MCF 10A (cell line): ENCODE results near the gene HSD3B1. TPM values are rescaled to one million over a fixed set of nuclear protein-coding genes. Genes with fewer than 3 reads are reported as not detected.

Experiments
- Bru-seq: library from RNA; stranded (reverse); fragments of 400-500 nt; gene quantifications from one replicate; lab custom pipeline; 2021; lab: Mats Ljungman, UMichigan
- BruChase-seq, 2 experiments: library from RNA; stranded (reverse); fragments of 400-500 nt; gene quantifications; one replicate each; lab custom pipeline; 2021; lab: Mats Ljungman, UMichigan
- BruUV-seq: library from RNA; stranded (reverse); fragments of 400-500 nt; replicated peaks from 2 replicates; lab custom pipeline; 2021; lab: Mats Ljungman, UMichigan
- CTCF ChIA-PET: fragments of 300-600 bp; sonication (Branson Sonifier 250); formaldehyde crosslinking; extraction: SDS; loops from one replicate; lab custom pipeline; 2021; ENCODE audit warnings: antibody characterized with exemption, inconsistent platforms; lab: Yijun Ruan, JAX
- POLR2A ChIA-PET: fragments of 300-600, 350-650 bp; sonication (Branson Sonifier 250); formaldehyde crosslinking; extraction: SDS; loops from one replicate; lab custom pipeline; 2020; ENCODE audit warnings: antibody characterized with exemption, inconsistent platforms; lab: Yijun Ruan, JAX
- DNase-seq: peaks from one replicate; pipeline ENCODE4 v3.0.0-alpha.2; 2018; ENCODE audit not compliant: unreplicated experiment
- H3K27ac Mint-ChIP-seq: one replicate; pipeline ENCODE4 v1.8.0; 2022; ENCODE audit warnings: mild to moderate bottlenecking, low read depth, mixed read lengths; ENCODE audit not compliant: unreplicated experiment
- H3K27me3 Mint-ChIP-seq: one replicate; pipeline ENCODE4 v1.8.0; 2022; ENCODE audit warnings: mixed read lengths; ENCODE audit not compliant: insufficient read depth, unreplicated experiment
- H3K36me3 Mint-ChIP-seq: one replicate; pipeline ENCODE4 v1.8.0; 2022; ENCODE audit warnings: mild to moderate bottlenecking, moderate library complexity, mixed read lengths; ENCODE audit not compliant: insufficient read depth, unreplicated experiment
- H3K4me1 Mint-ChIP-seq: one replicate; pipeline ENCODE4 v1.8.0; 2022; ENCODE audit warnings: mixed read lengths; ENCODE audit not compliant: insufficient read depth, unreplicated experiment
- H3K4me3 Mint-ChIP-seq: one replicate; pipeline ENCODE4 v1.8.0; 2022; ENCODE audit warnings: mild to moderate bottlenecking, moderate library complexity, mixed read lengths; ENCODE audit not compliant: unreplicated experiment
- H3K9me3 Mint-ChIP-seq: one replicate; pipeline ENCODE4 v1.8.0; 2022; ENCODE audit warnings: mixed read lengths; ENCODE audit not compliant: unreplicated experiment
- intact Hi-C: fragments of 100-400 bp; cut with micrococcal nuclease; formaldehyde crosslinking; loops from 2 replicates; pipeline ENCODE4 v1.14.1; 2022
- long read RNA-seq: library from polyadenylated mRNA; stranded (forward); transcript quantifications from one replicate; pipeline ENCODE4 v2.0.0, GENCODE V29; 2022
- total RNA-seq: library from RNA; stranded (reverse); gene quantifications from 2 replicates; pipeline ENCODE4 v1.2.3, GENCODE V29; 2022
- TF ChIP-seq, protein P1 (sequence below): fragments of 200-600 bp; IDR thresholded peaks from one replicate; pipeline ENCODE4 v1.8.0; 2022; ENCODE audit warnings: antibody characterized with exemption, mild to moderate bottlenecking; ENCODE audit not compliant: unreplicated experiment

Gene HSD3B1
- total RNA-seq (not detected in 2 replicates), Bru-seq, nascent RNA (not detected), BruChase-seq, experiment 1, labeled RNA remaining after a 6-hour chase (not detected), BruChase-seq, experiment 2, labeled RNA remaining after a 2-hour chase (not detected)
- long read RNA-seq: 0 reads

DNA sequence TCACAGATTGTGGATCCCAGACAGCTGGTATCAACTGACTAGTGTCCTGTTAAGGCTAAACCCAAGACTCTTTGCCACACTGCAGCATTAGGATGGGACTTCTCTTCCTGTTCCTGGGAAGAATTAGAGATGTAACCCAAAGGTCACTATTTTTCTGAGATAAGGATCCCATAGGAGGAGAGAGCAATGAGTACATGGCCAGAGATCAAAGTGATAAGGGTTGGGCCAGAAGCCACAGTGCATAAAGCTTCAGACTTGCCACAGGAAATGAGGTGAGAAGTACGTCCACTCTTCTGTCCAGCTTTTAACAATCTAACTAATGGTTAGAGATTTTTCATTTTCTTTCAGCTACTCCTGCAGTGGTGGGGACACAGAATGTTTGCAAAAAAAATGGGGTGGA is at the start of gene HSD3B1:
Gene HSD3B1 (plus strand): TSS at position 270 of the 400 bp plus-strand sequence. CDS start 267 bp downstream, outside the sequence.
- POLR2A ChIA-PET: interaction anchor here (0.6 to 0.9 kb wide), 2 partner anchors 12 to 505 kb away, joined by 3 to 4 read pairs; no protein-coding TSS in a partner anchor
- H3K27me3 Mint-ChIP-seq: no peaks in the 10 kb centered on the region
- CTCF ChIA-PET: interaction anchor here (0.6 kb wide), 1 partner anchor 103 kb away, joined by 3 read pairs; no protein-coding TSS in a partner anchor
- no peak within 1 kb of the TSS for H3K4me3 Mint-ChIP-seq
- TF ChIP-seq, protein P1, sequence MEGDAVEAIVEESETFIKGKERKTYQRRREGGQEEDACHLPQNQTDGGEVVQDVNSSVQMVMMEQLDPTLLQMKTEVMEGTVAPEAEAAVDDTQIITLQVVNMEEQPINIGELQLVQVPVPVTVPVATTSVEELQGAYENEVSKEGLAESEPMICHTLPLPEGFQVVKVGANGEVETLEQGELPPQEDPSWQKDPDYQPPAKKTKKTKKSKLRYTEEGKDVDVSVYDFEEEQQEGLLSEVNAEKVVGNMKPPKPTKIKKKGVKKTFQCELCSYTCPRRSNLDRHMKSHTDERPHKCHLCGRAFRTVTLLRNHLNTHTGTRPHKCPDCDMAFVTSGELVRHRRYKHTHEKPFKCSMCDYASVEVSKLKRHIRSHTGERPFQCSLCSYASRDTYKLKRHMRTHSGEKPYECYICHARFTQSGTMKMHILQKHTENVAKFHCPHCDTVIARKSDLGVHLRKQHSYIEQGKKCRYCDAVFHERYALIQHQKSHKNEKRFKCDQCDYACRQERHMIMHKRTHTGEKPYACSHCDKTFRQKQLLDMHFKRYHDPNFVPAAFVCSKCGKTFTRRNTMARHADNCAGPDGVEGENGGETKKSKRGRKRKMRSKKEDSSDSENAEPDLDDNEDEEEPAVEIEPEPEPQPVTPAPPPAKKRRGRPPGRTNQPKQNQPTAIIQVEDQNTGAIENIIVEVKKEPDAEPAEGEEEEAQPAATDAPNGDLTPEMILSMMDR: no peak
- H3K9me3 Mint-ChIP-seq: no peaks in the 10 kb centered on the region
- no peaks in the 10 kb centered on the region for H3K4me1 Mint-ChIP-seq
- no peak for DNase-seq
- no peaks in the 10 kb centered on the region for H3K36me3 Mint-ChIP-seq
- intact Hi-C loops: no loop called here
- no TSS peak for BruUV-seq
- H3K27ac Mint-ChIP-seq: no peak within 1 kb of the TSS

DNA sequence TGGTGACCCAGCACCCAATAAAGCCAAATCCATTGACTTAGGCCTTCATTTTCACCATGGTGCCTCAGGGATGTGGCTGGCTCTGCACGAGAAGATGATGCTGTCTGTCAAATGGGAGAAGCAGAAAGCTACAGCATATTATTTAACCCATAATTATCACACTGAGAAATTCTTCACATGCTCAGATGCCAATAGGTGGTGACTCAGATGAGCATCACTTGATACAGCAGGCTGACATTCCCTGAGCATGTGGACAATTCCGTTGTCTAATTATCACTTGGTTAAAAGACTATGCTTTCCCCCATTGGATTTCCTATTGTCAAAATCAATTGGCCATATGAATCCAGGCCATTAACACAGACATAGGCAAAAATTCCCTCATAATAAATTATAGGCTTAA is 44.0 kb upstream of the HSD3B1 start:
- CTCF ChIA-PET: interaction anchor here (0.8 to 1.2 kb wide), 2 partner anchors 11 to 13 kb away, joined by 3 to 4 read pairs; no protein-coding TSS in a partner anchor
- no peaks in the 10 kb centered on the region for H3K36me3 Mint-ChIP-seq
- POLR2A ChIA-PET: no interaction called here
- peaks cover 16% of the 10 kb centered on the region for H3K4me1 Mint-ChIP-seq
- H3K27ac Mint-ChIP-seq: no peak overlapping the region
- no peaks in the 10 kb centered on the region for H3K27me3 Mint-ChIP-seq
- intact Hi-C loops: no loop called here
- TF ChIP-seq, protein P1: no peak
- H3K9me3 Mint-ChIP-seq: no peaks in the 10 kb centered on the region
- no TSS peak for BruUV-seq
- no peak for DNase-seq
- H3K4me3 Mint-ChIP-seq: no peak overlapping the region

DNA sequence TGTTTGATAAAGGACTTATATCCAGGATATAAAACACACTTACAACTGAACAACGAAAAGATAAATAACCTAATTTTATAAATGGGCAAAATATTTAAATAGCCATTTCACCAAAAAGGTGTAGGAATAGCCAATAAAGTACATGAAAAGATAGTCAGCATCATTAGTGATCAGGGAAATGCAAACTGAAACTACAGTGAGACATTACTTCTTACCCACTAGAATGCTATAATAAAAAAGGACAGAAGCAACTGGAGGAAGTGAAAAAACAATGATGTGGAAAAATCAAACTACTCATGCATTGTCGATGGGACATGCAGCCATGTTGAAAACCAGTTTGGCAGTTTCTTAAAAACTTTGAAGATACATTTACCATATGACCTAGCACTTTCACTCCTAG is 43.4 kb upstream of the HSD3B1 start:
- H3K9me3 Mint-ChIP-seq: no peaks in the 10 kb centered on the region
- no TSS peak for BruUV-seq
- TF ChIP-seq, protein P1: no peak
- intact Hi-C loops: no loop called here
- H3K27me3 Mint-ChIP-seq: no peaks in the 10 kb centered on the region
- peaks cover 20% of the 10 kb centered on the region for H3K4me1 Mint-ChIP-seq
- ChIA-PET CTCF (no interaction called here), POLR2A (no interaction called here)
- H3K27ac Mint-ChIP-seq: no peak overlapping the region
- no peak for DNase-seq
- H3K36me3 Mint-ChIP-seq: no peaks in the 10 kb centered on the region
- no peak overlapping the region for H3K4me3 Mint-ChIP-seq

DNA sequence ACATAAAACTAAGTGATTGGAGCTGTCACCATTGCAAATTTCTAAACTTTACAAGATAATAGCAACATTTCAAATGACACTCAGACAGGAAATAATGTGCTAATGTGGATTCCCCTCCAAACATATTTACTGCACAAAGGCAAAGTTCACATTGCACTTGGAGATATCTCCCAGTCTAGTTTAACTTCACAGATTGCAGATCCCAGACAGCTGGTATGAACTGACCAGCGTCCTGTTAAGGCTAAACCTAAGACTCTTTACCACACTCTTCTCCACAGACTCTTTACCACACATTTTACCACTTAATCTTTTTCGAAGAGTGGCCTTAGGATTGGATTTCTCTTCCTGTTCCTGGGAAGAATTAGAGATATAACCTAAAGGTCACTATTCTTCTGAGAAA is 40.6 kb upstream of the HSD3B1 start:
- H3K27ac Mint-ChIP-seq: no peak overlapping the region
- BruUV-seq: no TSS peak
- CTCF ChIA-PET: interaction anchor here (0.8 to 2.5 kb wide), 2 partner anchors 9 to 20 kb away, joined by 4 to 15 read pairs; no protein-coding TSS in a partner anchor
- no peak for DNase-seq
- peaks cover 21% of the 10 kb centered on the region for H3K4me1 Mint-ChIP-seq
- no peaks in the 10 kb centered on the region for H3K36me3 Mint-ChIP-seq
- intact Hi-C loops: no loop called here
- POLR2A ChIA-PET: interaction anchor here (0.9 to 1.0 kb wide), 2 partner anchors 18 to 28 kb away, joined by 3 read pairs; no protein-coding TSS in a partner anchor
- no peaks in the 10 kb centered on the region for H3K9me3 Mint-ChIP-seq
- TF ChIP-seq, protein P1: no peak
- no peak overlapping the region for H3K4me3 Mint-ChIP-seq
- H3K27me3 Mint-ChIP-seq: peaks cover 12% of the 10 kb centered on the region
